C4-2B (cell line): ENCODE data around the gene RIN3.

Experiments
- H3K27ac ChIP-seq: fragments of 450-650 bp; 2 replicates; pipeline ENCODE4 v1.5.1; 2017
- CTCF ChIP-seq: fragments of 450-650 bp; conservative IDR thresholded peaks from 2 replicates; pipeline ENCODE4 v1.5.1; 2017; ENCODE audit warnings: mild to moderate bottlenecking
- ZFX ChIP-seq: fragments of 450-650 bp; IDR thresholded peaks from 2 replicates; pipeline ENCODE4 v1.6.1; 2017

Gene RIN3

DNA sequence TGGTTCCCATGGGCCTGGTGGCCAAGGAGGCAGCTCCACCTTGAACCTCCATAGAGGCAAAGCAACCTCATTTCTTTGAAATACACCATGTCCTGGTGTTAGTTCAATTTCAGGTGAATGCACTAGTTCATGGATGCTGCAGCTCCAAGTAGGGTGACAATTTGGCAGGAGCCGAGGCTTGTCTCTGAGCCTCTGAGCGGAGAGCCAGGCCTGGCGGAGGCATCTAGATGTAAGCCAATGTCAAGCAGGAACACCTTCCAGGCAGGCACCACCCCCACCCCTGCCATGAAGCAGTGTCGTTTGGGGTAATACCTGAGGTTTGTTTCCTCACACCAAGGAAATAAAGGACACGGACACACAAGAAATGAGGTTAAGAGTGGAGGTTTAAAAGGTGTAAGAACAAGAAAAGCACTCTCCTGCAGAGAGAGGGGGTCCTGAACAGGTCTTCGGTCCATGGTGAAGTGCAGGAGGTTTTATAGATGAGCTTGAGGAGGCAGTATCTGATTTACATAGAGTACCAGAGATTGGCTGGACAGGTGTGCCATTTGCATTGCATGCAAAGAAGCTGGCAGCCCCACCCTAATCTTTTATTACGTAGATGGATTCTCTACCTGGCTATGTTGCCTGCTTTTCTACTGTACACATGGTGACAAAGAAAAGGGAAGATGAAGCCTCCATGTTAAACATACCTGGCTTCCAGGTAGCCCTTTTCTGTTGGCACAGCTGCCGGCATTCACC lies 60.3 kb downstream of the RIN3 start:
- H3K27ac ChIP-seq = no peak overlapping the region
- TF ChIP-seq ZFX (no peak), CTCF (no peak)

DNA sequence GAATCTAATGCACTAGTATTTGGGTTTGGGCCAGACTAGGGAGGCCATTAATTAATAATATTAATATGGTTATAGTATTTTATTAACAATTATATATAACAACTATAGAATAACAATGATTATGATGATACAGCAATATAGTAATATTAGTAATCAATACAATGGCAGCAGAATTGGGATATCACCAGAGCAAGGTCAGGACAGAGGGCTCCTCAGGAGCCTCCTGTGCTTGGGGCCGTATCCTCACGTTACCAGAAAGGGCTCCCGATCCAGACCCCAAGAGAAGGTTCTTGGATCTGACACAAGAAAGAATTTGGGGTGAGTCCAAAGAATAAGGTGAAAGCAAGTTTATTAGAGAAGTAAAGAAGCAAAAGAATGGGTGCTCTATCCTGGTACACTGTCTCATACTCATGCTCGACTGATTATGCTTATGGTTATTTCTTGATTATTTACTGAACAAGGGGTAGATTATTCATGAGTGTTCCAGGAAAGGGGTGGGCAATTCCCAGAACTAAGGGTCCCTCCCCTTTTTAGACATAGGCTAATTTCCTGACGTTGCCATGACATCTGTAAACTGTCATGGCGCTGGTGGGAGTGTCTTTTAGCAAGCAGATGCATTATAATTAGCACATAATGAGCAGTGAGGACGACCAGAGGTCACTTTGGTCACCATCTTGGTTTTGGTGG lies 61.6 kb downstream of the RIN3 start:
- no peak overlapping the region for H3K27ac ChIP-seq

DNA sequence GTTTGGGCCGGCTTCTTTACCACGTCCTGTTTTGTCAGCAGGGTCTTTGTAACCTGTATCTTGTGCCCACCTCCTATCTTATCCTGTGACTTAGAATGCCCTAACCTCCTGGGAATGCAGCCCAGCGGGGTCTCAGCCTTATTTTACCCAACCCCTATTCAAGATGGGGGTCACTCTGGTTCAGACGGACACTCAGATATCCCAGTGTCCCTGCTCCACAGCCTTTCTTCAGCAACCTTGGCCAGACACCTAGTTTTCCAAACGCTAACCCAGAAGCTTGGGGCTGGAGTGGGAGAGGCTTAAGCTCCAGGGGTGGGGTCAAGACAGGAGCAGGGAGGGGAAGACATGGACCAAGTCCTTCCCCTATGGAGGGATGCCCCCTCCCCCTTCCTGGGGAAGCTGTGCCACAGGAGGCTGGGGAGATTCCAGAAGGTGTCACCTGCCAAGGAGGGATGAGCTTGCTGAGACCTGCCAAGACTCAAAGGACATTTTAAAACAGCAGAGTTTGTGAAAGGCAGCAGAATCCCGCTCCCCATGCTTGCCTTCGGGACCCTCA lies 62.2 kb downstream of the RIN3 start:
- no peak overlapping the region for H3K27ac ChIP-seq
- no peak for TF ChIP-seq CTCF
- TF ChIP-seq ZFX = no peak

More for the DNA sequence above, 61.6 kb downstream of the RIN3 start:
- TF ChIP-seq ZFX (no peak), CTCF (no peak)

DNA sequence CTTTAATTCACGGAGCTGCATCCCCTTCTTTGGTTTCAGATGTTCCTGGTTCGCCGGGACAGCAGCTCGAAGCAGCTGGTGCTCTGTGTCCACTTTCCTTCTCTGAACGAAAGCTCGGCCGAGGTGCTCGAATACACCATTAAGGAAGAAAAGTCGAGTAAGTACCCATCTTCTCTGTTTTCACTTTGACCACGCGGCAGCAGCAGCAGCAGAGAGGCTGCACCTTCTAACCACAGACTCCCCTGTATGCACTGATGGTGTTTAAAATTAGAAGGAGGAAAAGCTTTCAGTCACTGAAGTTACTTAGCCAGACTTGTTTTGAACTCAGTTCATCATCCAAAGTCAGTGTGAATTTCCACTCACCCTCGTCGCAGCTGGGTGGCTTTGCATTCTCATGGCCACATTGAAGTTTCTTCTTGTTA lies 63.8 kb downstream of the RIN3 start:
- no peak overlapping the region for H3K27ac ChIP-seq
- TF ChIP-seq ZFX = no peak
- TF ChIP-seq CTCF = no peak

DNA sequence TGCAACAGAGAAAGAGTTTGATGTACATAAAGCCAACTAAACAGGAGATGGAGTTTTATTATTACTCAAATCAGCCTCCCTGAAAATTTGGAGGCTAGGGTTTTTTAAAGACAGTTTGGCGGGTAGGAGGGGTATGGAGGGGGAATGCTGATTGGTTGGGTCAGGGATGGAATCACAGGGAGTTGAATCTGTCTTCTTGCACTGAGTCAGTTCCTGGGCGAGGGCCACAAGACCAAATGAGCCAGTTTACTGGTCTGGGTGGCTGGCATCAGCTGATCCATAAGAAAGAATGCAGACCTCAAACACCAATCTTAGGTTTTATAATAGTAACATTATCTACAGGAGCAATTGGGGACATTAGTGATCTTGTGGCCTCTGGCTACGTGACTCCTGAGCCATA lies 64.9 kb downstream of the RIN3 start:
- H3K27ac ChIP-seq = no peak overlapping the region
- TF ChIP-seq ZFX (no peak), CTCF (no peak)

GRCh38 chr14:92579244-92579936 lies 65.8 kb downstream of the RIN3 start:
- no peak overlapping the region for H3K27ac ChIP-seq
- TF ChIP-seq ZFX (no peak), CTCF (no peak)

GRCh38 chr14:92581206-92581605 lies 67.6 kb downstream of the RIN3 start:
- TF ChIP-seq CTCF = no peak
- no peak for TF ChIP-seq ZFX
- H3K27ac ChIP-seq = no peak overlapping the region
